Measurements from ENCODE around the gene DISC1. TPM values are rescaled to one million over a fixed set of nuclear protein-coding genes. Genes with fewer than 3 reads are reported as not detected.
A peak's percentile ranks its signal among the peaks of the same experiment; 100 is the strongest.

Gene DISC1
- total RNA-seq, 1 experiment from 2014 or later = 1.8 TPM

- Histone ChIP-seq H4K20me1 (ENCODE audit: insufficient read depth) (no peaks in the 10 kb centered on the region), H3K79me2 (ENCODE audit: insufficient read depth, low read length) (no peaks in the 10 kb centered on the region), H3K27ac (ENCODE audit: low read depth, low read length) (no peak overlapping the region), H3K9me2 (ENCODE audit: insufficient read depth) (no peaks in the 10 kb centered on the region), H3K4me1 (ENCODE audit: control insufficient read depth in 1 of 2, insufficient read depth in 2 of 2, low read length in 2 of 2) (peaks cover 0 to 7% of the 10 kb centered on the region in 2 experiments; a peak in 1 of 4 replicates), H2AFZ (ENCODE audit: low read depth, low read length, poor library complexity, severe bottlenecking) (no peak overlapping the region), H3K36me3 (ENCODE audit: control insufficient read depth in 1 of 2, insufficient read depth in 2 of 2, low read length in 2 of 2) (no peaks in the 10 kb centered on the region), H3K4me3 (replicated peaks in 1 of 2; ENCODE audit: low read depth in 1 of 2, low read length in 2 of 2) (no peak overlapping the region), H3K4me2 (ENCODE audit: low read length) (no peak overlapping the region), H3K27me3 (ENCODE audit: insufficient read depth, low read length) (0 out of 2 replicates have a peak, but pooled peaks cover 2% of the 10 kb centered on the region), H3K9me3 (ENCODE audit: control insufficient read depth in 1 of 2, insufficient read depth in 1 of 2, low read depth in 1 of 2, low read length in 2 of 2) (no peaks in the 10 kb centered on the region; a peak in 1 of 4 replicates), H3K9ac (ENCODE audit: low read length) (no peak overlapping the region)
- CTCF ChIA-PET = interaction anchor here (0.9 kb wide), 1 partner anchor 32 kb away, joined by 3 read pairs; no protein-coding TSS in a partner anchor
- no peak for ATAC-seq
- no TSS peak for BruUV-seq (replicated peaks)
- POLR2A ChIA-PET = no interaction called here
- DNase-seq (ENCODE audit: low read depth, low spot score) = no peak
- TF ChIP-seq FOSL1 (IDR thresholded peaks at IDR 0.05; ENCODE audit: low read depth) (0 out of 2 replicates have a peak, but pooled peaks have one; percentile 6), JUND (IDR thresholded peaks at IDR 0.05) (no peak)
- RAD21 ChIA-PET (ENCODE audit: low non-redundant PET in 1 of 2, low total read pairs in 2 of 2, uncharacterized antibody in 2 of 2, unreplicated experiment in 2 of 2) = no interaction called here
- intact Hi-C loops (cut with micrococcal nuclease) = no loop called here
These were observed 324.8 kb downstream of the DISC1 start for GRCh38 chr1:231951374-231951773.

GRCh38 chr1:231952154-231952553, 325.6 kb downstream of the DISC1 start:
- intact Hi-C loops (cut with micrococcal nuclease) = no loop called here
- no peaks in the 10 kb centered on the region for H4K20me1 ChIP-seq (ENCODE audit: insufficient read depth)
- no peak for ATAC-seq
- BruUV-seq (replicated peaks) = no TSS peak
- H2AFZ ChIP-seq (ENCODE audit: low read depth, low read length, poor library complexity, severe bottlenecking) = no peak overlapping the region
- CTCF ChIA-PET = no interaction called here
- no peaks in the 10 kb centered on the region; a peak in 1 of 4 replicates for H3K9me3 ChIP-seq (ENCODE audit: control insufficient read depth in 1 of 2, insufficient read depth in 1 of 2, low read depth in 1 of 2, low read length in 2 of 2)
- no peak overlapping the region for H3K4me2 ChIP-seq (ENCODE audit: low read length)
- no peaks in the 10 kb centered on the region for H3K79me2 ChIP-seq (ENCODE audit: insufficient read depth, low read length)
- H3K36me3 ChIP-seq (ENCODE audit: control insufficient read depth in 1 of 2, insufficient read depth in 2 of 2, low read length in 2 of 2) = no peaks in the 10 kb centered on the region
- H3K9ac ChIP-seq (ENCODE audit: low read length) = no peak overlapping the region
- no peak for TF ChIP-seq REST (IDR thresholded peaks at IDR 0.05; ENCODE audit: low read depth)
- H3K4me3 ChIP-seq (replicated peaks in 1 of 2; ENCODE audit: low read depth in 1 of 2, low read length in 2 of 2) = no peak overlapping the region
- no peaks in the 10 kb centered on the region for H3K9me2 ChIP-seq (ENCODE audit: insufficient read depth)
- POLR2A ChIA-PET = no interaction called here
- DNase-seq (ENCODE audit: low read depth, low spot score) = no peak
- no peak overlapping the region for H3K27ac ChIP-seq (ENCODE audit: low read depth, low read length)
- RAD21 ChIA-PET (ENCODE audit: low non-redundant PET in 1 of 2, low total read pairs in 2 of 2, uncharacterized antibody in 2 of 2, unreplicated experiment in 2 of 2) = no interaction called here
- 0 out of 2 replicates have a peak, but pooled peaks cover 2% of the 10 kb centered on the region for H3K27me3 ChIP-seq (ENCODE audit: insufficient read depth, low read length)
- peaks cover 0 to 7% of the 10 kb centered on the region in 2 experiments; a peak in 1 of 4 replicates for H3K4me1 ChIP-seq (ENCODE audit: control insufficient read depth in 1 of 2, insufficient read depth in 2 of 2, low read length in 2 of 2)
